ENCODE results near the gene WDFY3.

GRCh38 chr4:84855774-84856173, 110.7 kb downstream of the WDFY3 start:
- TF ChIP-seq, protein P1, sequence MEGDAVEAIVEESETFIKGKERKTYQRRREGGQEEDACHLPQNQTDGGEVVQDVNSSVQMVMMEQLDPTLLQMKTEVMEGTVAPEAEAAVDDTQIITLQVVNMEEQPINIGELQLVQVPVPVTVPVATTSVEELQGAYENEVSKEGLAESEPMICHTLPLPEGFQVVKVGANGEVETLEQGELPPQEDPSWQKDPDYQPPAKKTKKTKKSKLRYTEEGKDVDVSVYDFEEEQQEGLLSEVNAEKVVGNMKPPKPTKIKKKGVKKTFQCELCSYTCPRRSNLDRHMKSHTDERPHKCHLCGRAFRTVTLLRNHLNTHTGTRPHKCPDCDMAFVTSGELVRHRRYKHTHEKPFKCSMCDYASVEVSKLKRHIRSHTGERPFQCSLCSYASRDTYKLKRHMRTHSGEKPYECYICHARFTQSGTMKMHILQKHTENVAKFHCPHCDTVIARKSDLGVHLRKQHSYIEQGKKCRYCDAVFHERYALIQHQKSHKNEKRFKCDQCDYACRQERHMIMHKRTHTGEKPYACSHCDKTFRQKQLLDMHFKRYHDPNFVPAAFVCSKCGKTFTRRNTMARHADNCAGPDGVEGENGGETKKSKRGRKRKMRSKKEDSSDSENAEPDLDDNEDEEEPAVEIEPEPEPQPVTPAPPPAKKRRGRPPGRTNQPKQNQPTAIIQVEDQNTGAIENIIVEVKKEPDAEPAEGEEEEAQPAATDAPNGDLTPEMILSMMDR (IDR thresholded peaks at IDR 0.05) = no peak
- no peak for TF ChIP-seq POLR2A (IDR thresholded peaks at IDR 0.05)

Data from testis (tissue), 2 donors.